ENCODE data around the gene NAGS. TPM values are rescaled to one million over a fixed set of nuclear protein-coding genes. Genes with fewer than 3 reads are reported as not detected.

Gene NAGS
- polyA plus RNA-seq, 1 donor (not counting 4 experiments of a cell fraction or from before 2014, with no cell fraction given), result 1.8 TPM

- Histone ChIP-seq H2AFZ (ENCODE audit: control insufficient read depth, low read length) (peak overlapping the region; percentile 70), H3K4me3 (ENCODE audit: control insufficient read depth in 2 of 3, extremely low read depth in 1 of 3, insufficient read depth in 2 of 3, low read depth in 1 of 3, low read length in 3 of 3) (peak overlapping the region; percentile 53 to 63 (median 60)), H4K20me1 (ENCODE audit: control insufficient read depth, extremely low read depth, insufficient read depth, low read length) (no peaks in the 10 kb centered on the region), H3K9me3 (ENCODE audit: control insufficient read depth, low read depth, low read length) (no peaks in the 10 kb centered on the region), H3K9ac (ENCODE audit: control insufficient read depth, extremely low read depth, insufficient read depth, low read length) (peak overlapping the region; percentile 74), H3K36me3 (ENCODE audit: control insufficient read depth in 2 of 2, extremely low read depth in 1 of 2, insufficient read depth in 2 of 2, low read length in 2 of 2) (peaks cover 0 to 4% of the 10 kb centered on the region in 2 experiments), H3K4me1 (ENCODE audit: control insufficient read depth, extremely low read depth, insufficient read depth, low read length) (peaks cover 35% of the 10 kb centered on the region), H3K79me2 (ENCODE audit: control insufficient read depth, insufficient read depth, low read length) (no peaks in the 10 kb centered on the region), H3K9me1 (ENCODE audit: control insufficient read depth, extremely low read depth, insufficient read depth, low read length) (no peaks in the 10 kb centered on the region), H3K27me3 (ENCODE audit: control insufficient read depth, extremely low read depth, insufficient read depth, low read length) (no peaks in the 10 kb centered on the region), H3K4me2 (ENCODE audit: control insufficient read depth, extremely low read depth, insufficient read depth, low read depth, low read length) (peak overlapping the region; percentile 94), H3K27ac (ENCODE audit: control insufficient read depth, insufficient read depth, low read length) (peak overlapping the region; percentile 67)
- dilution Hi-C loops (cut with MboI; ENCODE audit: extremely low pct_ligation_motif_present, low sequenced_read_pairs), result no loop called here
- FAIRE-seq (no peak), DNase-seq (ENCODE audit: low read depth, low spot score) (no peak)
- TF ChIP-seq EZH2 (IDR thresholded peaks at IDR 0.05; ENCODE audit: low read length) (no peak), CTCF (optimal IDR thresholded peaks at IDR 0.05 in 1 of 3, IDR thresholded peaks at IDR 0.05 in 1 of 3, conservative IDR thresholded peaks at IDR 0.05 in 1 of 3; ENCODE audit: extremely low read depth in 1 of 3, insufficient read depth in 2 of 3, low read length in 3 of 3) (peak in 2 of 3 experiments; percentile 18 to 62)
Observed at GRCh38 chr17:44005527-44006271, 1.3 kb downstream of the NAGS start.

- H3K9me1 ChIP-seq (ENCODE audit: control insufficient read depth, extremely low read depth, insufficient read depth, low read length), result no peaks in the 10 kb centered on the region
- peak overlapping the region; percentile 67 for H3K27ac ChIP-seq (ENCODE audit: control insufficient read depth, insufficient read depth, low read length)
- H2AFZ ChIP-seq (ENCODE audit: control insufficient read depth, low read length), result peak overlapping the region; percentile 70
- no peaks in the 10 kb centered on the region for H3K9me3 ChIP-seq (ENCODE audit: control insufficient read depth, low read depth, low read length)
- H3K4me2 ChIP-seq (ENCODE audit: control insufficient read depth, extremely low read depth, insufficient read depth, low read depth, low read length), result peak overlapping the region; percentile 94
- dilution Hi-C loops (cut with MboI; ENCODE audit: extremely low pct_ligation_motif_present, low sequenced_read_pairs), result no loop called here
- H4K20me1 ChIP-seq (ENCODE audit: control insufficient read depth, extremely low read depth, insufficient read depth, low read length), result no peaks in the 10 kb centered on the region
- peaks cover 35% of the 10 kb centered on the region for H3K4me1 ChIP-seq (ENCODE audit: control insufficient read depth, extremely low read depth, insufficient read depth, low read length)
- TF ChIP-seq EZH2 (IDR thresholded peaks at IDR 0.05; ENCODE audit: low read length), result no peak
- no peak for TF ChIP-seq CTCF (optimal IDR thresholded peaks at IDR 0.05 in 1 of 3, IDR thresholded peaks at IDR 0.05 in 1 of 3, conservative IDR thresholded peaks at IDR 0.05 in 1 of 3; ENCODE audit: extremely low read depth in 1 of 3, insufficient read depth in 2 of 3, low read length in 3 of 3)
- peak overlapping the region; percentile 53 to 61 (median 60) for H3K4me3 ChIP-seq (ENCODE audit: control insufficient read depth in 2 of 3, extremely low read depth in 1 of 3, insufficient read depth in 2 of 3, low read depth in 1 of 3, low read length in 3 of 3)
- H3K27me3 ChIP-seq (ENCODE audit: control insufficient read depth, extremely low read depth, insufficient read depth, low read length), result no peaks in the 10 kb centered on the region
- FAIRE-seq (no peak), DNase-seq (ENCODE audit: low read depth, low spot score) (no peak)
- no peaks in the 10 kb centered on the region for H3K79me2 ChIP-seq (ENCODE audit: control insufficient read depth, insufficient read depth, low read length)
- H3K36me3 ChIP-seq (ENCODE audit: control insufficient read depth in 2 of 2, extremely low read depth in 1 of 2, insufficient read depth in 2 of 2, low read length in 2 of 2), result peaks cover 4 to 5% of the 10 kb centered on the region in 2 experiments
- peak overlapping the region; percentile 74 for H3K9ac ChIP-seq (ENCODE audit: control insufficient read depth, extremely low read depth, insufficient read depth, low read length)
Observed at GRCh38 chr17:44006272-44006597, 1.8 kb downstream of the NAGS start.
